K562 (cell line): ENCODE results near the gene LBR. TPM values are rescaled to one million over a fixed set of nuclear protein-coding genes. Genes with fewer than 3 reads are reported as not detected.

Experiments
- CREB1 ChIP-seq, 2 experiments: sonication (generic) in 1 of 2; formaldehyde crosslinking in 1 of 2; IDR thresholded peaks; 2 replicates each; pipeline versions ENCODE4 v1.6.1 to v1.8.0; 2012 to 2022; ENCODE audit warnings: inconsistent platforms in 1 of 2, mild to moderate bottlenecking in 1 of 2, missing genetic modification reagents in 1 of 2, moderate library complexity in 1 of 2
- DEAF1 ChIP-seq: fragments of 450-650 bp; formaldehyde crosslinking; IDR thresholded peaks from 2 replicates; pipeline ENCODE4 v1.4.0; 2020; ENCODE audit warnings: mild to moderate bottlenecking, moderate library complexity
- ETV1 ChIP-seq: fragments of 450-650 bp; conservative IDR thresholded peaks from 2 replicates; pipeline ENCODE4 v1.6.1; 2016; ENCODE audit warnings: missing genetic modification characterization, control low read depth, low read depth, missing compliant biosample characterization
- HDAC3 ChIP-seq: fragments of 450-650 bp; IDR thresholded peaks from 2 replicates; pipeline ENCODE4 v1.6.1; 2018; ENCODE audit warnings: borderline replicate concordance, mild to moderate bottlenecking, moderate library complexity; ENCODE audit not compliant: partially characterized antibody
- HEY1 ChIP-seq: fragments of 250-450 bp; sonication (Bioruptor Pico); IDR thresholded peaks from 2 replicates; pipeline ENCODE4 v1.5.0; 2020; ENCODE audit warnings: mild to moderate bottlenecking, moderate library complexity, borderline replicate concordance
- STAG1 ChIP-seq: sonication (generic); formaldehyde crosslinking; IDR thresholded peaks from 2 replicates; pipeline ENCODE4 v1.5.0; 2020; ENCODE audit warnings: missing genetic modification reagents, borderline replicate concordance
- SUPT5H ChIP-seq: fragments of 450-650 bp; IDR thresholded peaks from 2 replicates; pipeline ENCODE4 v1.6.1; 2016
- TRIM28 ChIP-seq: fragments of 450-650 bp; IDR thresholded peaks from 2 replicates; pipeline ENCODE4 v1.6.1; 2017
- ZNF253 ChIP-seq: fragments of 250-450 bp; sonication (Bioruptor Pico); conservative IDR thresholded peaks from 2 replicates; pipeline ENCODE4 v1.6.1; 2021; ENCODE audit warnings: mild to moderate bottlenecking
- ZNF274 ChIP-seq: IDR thresholded peaks from 2 replicates; pipeline ENCODE4 v1.6.1; 2011; ENCODE audit warnings: low read depth, mild to moderate bottlenecking, low read length, moderate library complexity, borderline replicate concordance
- ZNF407 ChIP-seq: fragments of 450-650 bp; IDR thresholded peaks from 2 replicates; pipeline ENCODE4 v1.6.1; 2016; ENCODE audit warnings: low read depth
- ZNF507 ChIP-seq: conservative IDR thresholded peaks from 2 replicates; pipeline ENCODE4 v1.6.1; 2017; ENCODE audit warnings: missing genetic modification characterization, missing compliant biosample characterization
- ZNF583 ChIP-seq: fragments of 250-450 bp; sonication (Bioruptor Pico); IDR thresholded peaks from 2 replicates; pipeline ENCODE4 v1.4.0; 2020
- ZNF780A ChIP-seq: fragments of 250-450 bp; sonication (Bioruptor Pico); IDR thresholded peaks from 2 replicates; pipeline ENCODE4 v1.5.0; 2021; ENCODE audit warnings: mild to moderate bottlenecking
- polyA plus RNA-seq, 8 experiments: library from polyadenylated mRNA; depleted of rRNA in 4 of 8; stranded (reverse) in 5 of 8; unstranded in 3 of 8; fragments of >200 nt; fragmentation: Nextera tagmentation in 2 of 8; fragmentation: Illumina TruSeq in 1 of 8; extraction: Ambion mirVana in 2 of 8; extraction: Trizol in 1 of 8; gene quantifications; 2 replicates each; pipeline versions ENCODE4 v1.2.1 to v1.2.3, GENCODE V29; 2011 to 2014; ENCODE audit warnings: inconsistent platforms in 1 of 8, missing spikeins in 1 of 8
- total RNA-seq, 7 experiments: library from RNA; depleted of rRNA in 6 of 7; stranded (reverse); fragments of >200 nt in 6 of 7; fragmentation: Illumina TruSeq in 2 of 7; extraction: Trizol in 2 of 7; gene quantifications; 2 replicates each; pipeline versions ENCODE4 v1.2.1 to v1.2.3, GENCODE V29; 2011 to 2021; ENCODE audit warnings: low replicate concordance in 1 of 7
- TF ChIP-seq, protein P1 (sequence below): fragments of 200-800 bp; sonication (Bioruptor generic); IDR thresholded peaks from 2 replicates; pipeline ENCODE4 v1.6.1; 2016; ENCODE audit warnings: missing genetic modification characterization, missing compliant biosample characterization

LBR gene
- total and polyA plus RNA-seq, 9 of the 15 experiments (the other 6 are each of a cell fraction or from before 2014, with no cell fraction given) = 102 to 229 (median 197) TPM

GRCh38 chr1:225466848-225467192, 39.0 kb upstream of the LBR start (continued):
- TF ChIP-seq ZNF253 (CRISPR knock-in tag) (no peak), CREB1 (IDR thresholded peaks at IDR 0.05) (no peak), CREB1 (CRISPR knock-in tag; IDR thresholded peaks at IDR 0.05) (no peak), DEAF1 (peak; percentile 25; the same call in 1 of the 2 replicates), ZNF583 (CRISPR knock-in tag) (peak; percentile 95), HDAC3 (no peak), ZNF780A (no peak), HEY1 (CRISPR knock-in tag) (no peak), ETV1 (tag) (peak; percentile 67), STAG1 (CRISPR knock-in tag) (no peak), ZNF274 (no peak), ZNF407 (no peak), ZNF507 (tag) (peak; percentile 58; the same call in 1 of the 2 replicates), SUPT5H (no peak), TRIM28 (no peak)
- TF ChIP-seq, protein P1, sequence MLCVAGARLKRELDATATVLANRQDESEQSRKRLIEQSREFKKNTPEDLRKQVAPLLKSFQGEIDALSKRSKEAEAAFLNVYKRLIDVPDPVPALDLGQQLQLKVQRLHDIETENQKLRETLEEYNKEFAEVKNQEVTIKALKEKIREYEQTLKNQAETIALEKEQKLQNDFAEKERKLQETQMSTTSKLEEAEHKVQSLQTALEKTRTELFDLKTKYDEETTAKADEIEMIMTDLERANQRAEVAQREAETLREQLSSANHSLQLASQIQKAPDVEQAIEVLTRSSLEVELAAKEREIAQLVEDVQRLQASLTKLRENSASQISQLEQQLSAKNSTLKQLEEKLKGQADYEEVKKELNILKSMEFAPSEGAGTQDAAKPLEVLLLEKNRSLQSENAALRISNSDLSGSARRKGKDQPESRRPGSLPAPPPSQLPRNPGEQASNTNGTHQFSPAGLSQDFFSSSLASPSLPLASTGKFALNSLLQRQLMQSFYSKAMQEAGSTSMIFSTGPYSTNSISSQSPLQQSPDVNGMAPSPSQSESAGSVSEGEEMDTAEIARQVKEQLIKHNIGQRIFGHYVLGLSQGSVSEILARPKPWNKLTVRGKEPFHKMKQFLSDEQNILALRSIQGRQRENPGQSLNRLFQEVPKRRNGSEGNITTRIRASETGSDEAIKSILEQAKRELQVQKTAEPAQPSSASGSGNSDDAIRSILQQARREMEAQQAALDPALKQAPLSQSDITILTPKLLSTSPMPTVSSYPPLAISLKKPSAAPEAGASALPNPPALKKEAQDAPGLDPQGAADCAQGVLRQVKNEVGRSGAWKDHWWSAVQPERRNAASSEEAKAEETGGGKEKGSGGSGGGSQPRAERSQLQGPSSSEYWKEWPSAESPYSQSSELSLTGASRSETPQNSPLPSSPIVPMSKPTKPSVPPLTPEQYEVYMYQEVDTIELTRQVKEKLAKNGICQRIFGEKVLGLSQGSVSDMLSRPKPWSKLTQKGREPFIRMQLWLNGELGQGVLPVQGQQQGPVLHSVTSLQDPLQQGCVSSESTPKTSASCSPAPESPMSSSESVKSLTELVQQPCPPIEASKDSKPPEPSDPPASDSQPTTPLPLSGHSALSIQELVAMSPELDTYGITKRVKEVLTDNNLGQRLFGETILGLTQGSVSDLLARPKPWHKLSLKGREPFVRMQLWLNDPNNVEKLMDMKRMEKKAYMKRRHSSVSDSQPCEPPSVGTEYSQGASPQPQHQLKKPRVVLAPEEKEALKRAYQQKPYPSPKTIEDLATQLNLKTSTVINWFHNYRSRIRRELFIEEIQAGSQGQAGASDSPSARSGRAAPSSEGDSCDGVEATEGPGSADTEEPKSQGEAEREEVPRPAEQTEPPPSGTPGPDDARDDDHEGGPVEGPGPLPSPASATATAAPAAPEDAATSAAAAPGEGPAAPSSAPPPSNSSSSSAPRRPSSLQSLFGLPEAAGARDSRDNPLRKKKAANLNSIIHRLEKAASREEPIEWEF (CRISPR knock-in tag) = peak; percentile 84; the same call in 1 of the 2 replicates
